IPS DF 6.9 (cell line): Measurements from ENCODE around the gene C5AR2.
"Not testable (repeated sequence)": the region's sequence is repeated elsewhere in the genome, so short reads cannot be mapped to it uniquely, and the experiment has no call there.

Experiments used
- DNase-seq: peaks from one replicate; pipeline ENCODE4 v3.0.0-alpha.2; 2013; ENCODE audit warnings: low read depth, low spot score
- H3K27ac ChIP-seq: one replicate; pipeline ENCODE4 v1.5.1; 2013; ENCODE audit warnings: low read length, control low read depth
- H3K27me3 ChIP-seq: 2 replicates; pipeline ENCODE4 v1.6.1; 2013; ENCODE audit warnings: mild to moderate bottlenecking, low read length; ENCODE audit not compliant: control insufficient read depth, insufficient read depth
- H3K36me3 ChIP-seq: 2 replicates; pipeline ENCODE4 v1.6.1; 2013; ENCODE audit warnings: low read length; ENCODE audit not compliant: control insufficient read depth, insufficient read depth
- H3K4me1 ChIP-seq: 2 replicates; pipeline ENCODE4 v1.6.1; 2013; ENCODE audit warnings: low read length; ENCODE audit not compliant: control insufficient read depth, insufficient read depth
- H3K4me3 ChIP-seq: 2 replicates; pipeline ENCODE4 v1.5.1; 2013; ENCODE audit warnings: mild to moderate bottlenecking, low read length
- H3K9me3 ChIP-seq: 2 replicates; pipeline ENCODE4 v1.6.1; 2013; ENCODE audit warnings: low read length, inconsistent platforms; ENCODE audit not compliant: control insufficient read depth, insufficient read depth
- WGBS: extraction: QIAGEN DNeasy Blood & Tissue Kit; methylation state at CpG from one replicate; pipeline ENCODE4 v1.1.7; 2013; ENCODE audit warnings: mixed read lengths, missing lambda C conversion rate; ENCODE audit not compliant: insufficient read length, insufficient coverage; 5-methylcytosine and 5-hydroxymethylcytosine counted together

The C5AR2 gene

DNA sequence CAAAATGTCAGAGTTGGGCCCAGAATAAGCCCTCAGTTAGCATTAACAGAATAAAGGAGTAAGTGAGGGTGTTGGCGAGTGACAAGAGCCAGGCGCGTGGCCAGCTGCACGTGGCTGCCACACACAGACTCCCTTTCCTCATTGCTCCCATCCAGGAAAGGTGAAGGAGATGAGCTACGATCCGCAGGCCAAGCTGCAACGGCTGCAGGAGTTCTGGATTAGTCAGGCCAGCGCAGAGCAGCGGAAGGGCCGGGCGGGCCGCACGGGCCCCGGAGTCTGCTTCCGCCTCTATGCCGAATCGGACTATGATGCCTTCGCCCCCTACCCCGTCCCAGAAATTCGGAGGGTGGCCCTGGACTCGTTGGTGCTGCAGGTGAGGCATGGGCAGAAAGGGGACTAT, 30.3 kb downstream of the C5AR2 start:
- H3K27ac ChIP-seq, result no peak overlapping the region
- H3K27me3 ChIP-seq, result no peaks in the 10 kb centered on the region
- peaks cover 43% of the 10 kb centered on the region for H3K36me3 ChIP-seq
- H3K9me3 ChIP-seq, result no peaks in the 10 kb centered on the region
- H3K4me1 ChIP-seq, result no peaks in the 10 kb centered on the region
- H3K4me3 ChIP-seq, result no peak overlapping the region
- no CpG with 5 or more reads among the region's 21 CpGs for WGBS
- no peak for DNase-seq

DNA sequence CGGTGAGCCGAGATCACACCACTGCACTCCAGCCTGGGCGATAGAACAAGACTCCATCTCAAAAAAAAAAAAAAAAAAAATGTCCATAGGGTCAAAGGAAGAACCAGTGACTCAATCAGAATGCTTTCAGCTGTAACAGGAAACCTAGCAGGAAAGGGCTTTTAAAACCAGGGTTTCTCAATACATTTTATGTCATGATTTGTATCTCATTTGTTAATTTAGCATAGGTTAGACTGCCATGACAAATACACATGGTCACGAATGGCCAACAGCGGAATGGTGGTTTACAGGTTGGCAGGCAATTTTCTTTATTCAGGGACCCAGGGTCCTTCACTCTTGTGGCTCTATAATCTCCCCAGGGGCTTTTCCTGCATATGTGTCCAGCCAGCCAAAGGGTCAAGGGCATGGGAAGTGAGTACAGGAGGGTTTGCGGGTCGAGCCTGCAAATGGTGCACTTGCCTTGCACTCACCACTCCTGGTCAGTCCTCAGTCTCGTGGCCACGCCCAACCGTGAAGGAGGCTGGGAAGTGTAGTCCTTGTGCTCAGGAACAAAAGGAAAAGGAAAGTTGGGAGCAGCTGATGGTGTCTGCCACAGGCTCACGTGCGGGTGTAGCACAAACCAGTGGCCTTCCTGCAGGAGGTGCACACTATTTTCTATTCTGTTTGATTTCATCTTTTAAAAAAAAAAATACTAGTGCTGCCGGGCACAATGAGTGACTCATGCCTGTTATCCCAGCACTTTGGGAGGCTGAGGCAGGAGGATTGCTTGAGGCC, 32.0 kb downstream of the C5AR2 start:
- no peaks in the 10 kb centered on the region for H3K9me3 ChIP-seq
- no peaks in the 10 kb centered on the region for H3K27me3 ChIP-seq
- H3K27ac ChIP-seq, result no peak overlapping the region
- H3K4me3 ChIP-seq, result no peak overlapping the region
- no peaks in the 10 kb centered on the region for H3K4me1 ChIP-seq
- DNase-seq, result no peak
- H3K36me3 ChIP-seq, result peaks cover 30% of the 10 kb centered on the region; the same call in 1 of the 2 replicates
- no CpG with 5 or more reads among the region's 13 CpGs for WGBS

DNA sequence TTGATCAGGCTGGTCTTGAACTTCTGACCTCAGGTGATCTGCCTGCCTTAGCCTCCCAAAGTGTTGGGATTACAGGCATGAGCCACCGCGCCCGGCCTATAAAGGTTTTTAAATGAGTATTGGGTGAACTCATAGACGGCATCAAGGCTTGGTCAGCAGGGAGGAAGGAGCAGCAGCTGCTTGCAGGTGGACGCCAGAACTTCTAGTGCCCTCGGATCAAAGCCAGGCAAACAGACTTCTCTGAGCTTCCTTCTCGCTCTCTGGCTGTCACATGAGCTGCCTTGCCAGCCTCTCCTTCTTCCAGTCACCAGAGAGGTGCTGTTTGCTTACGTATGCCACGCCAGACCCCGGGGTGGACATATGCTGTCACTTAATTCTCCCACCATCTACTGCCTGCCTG, 33.5 kb downstream of the C5AR2 start:
- no CpG with 5 or more reads among the region's 10 CpGs for WGBS
- H3K27me3 ChIP-seq, DNase-seq, H3K4me1 ChIP-seq, H3K27ac ChIP-seq, H3K4me3 ChIP-seq, H3K9me3 ChIP-seq: not testable (repeated sequence)
- H3K36me3 ChIP-seq, result peaks cover 36% of the 10 kb centered on the region

- no peak overlapping the region for H3K27ac ChIP-seq
- no peaks in the 10 kb centered on the region for H3K9me3 ChIP-seq
- H3K4me1 ChIP-seq, result no peaks in the 10 kb centered on the region
- H3K4me3 ChIP-seq, result no peak overlapping the region
- DNase-seq, result no peak
- H3K27me3 ChIP-seq, result no peaks in the 10 kb centered on the region
- H3K36me3 ChIP-seq, result peaks cover 51% of the 10 kb centered on the region
- WGBS, result no CpG with 5 or more reads among the region's 10 CpGs
These were observed 38.2 kb downstream of the C5AR2 start for GRCh38 chr19:47370045-47370611.

DNA sequence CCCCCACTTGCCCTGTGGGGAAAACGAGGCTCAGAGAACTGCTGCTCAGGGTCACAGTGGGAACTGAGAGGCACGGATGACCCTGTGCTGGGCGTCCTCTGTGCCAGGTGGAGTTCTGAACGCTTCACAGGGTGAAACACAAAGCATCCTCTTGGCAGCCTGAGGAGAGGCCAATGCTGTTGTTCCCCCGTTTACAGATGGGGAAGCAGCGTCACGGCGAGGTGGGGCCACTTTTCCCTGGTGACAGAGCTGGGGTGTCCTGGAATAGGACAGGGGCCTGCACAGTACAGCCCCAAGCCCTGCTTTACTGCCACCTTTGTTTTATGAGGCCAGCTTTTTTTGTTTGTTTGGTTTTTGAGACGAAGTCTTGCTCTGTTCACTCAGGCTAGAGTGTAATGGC, 39.3 kb downstream of the C5AR2 start:
- Histone ChIP-seq H3K27me3 (no peaks in the 10 kb centered on the region), H3K36me3 (peaks cover 57% of the 10 kb centered on the region), H3K27ac (no peak overlapping the region), H3K4me3 (no peak overlapping the region), H3K4me1 (no peaks in the 10 kb centered on the region), H3K9me3 (no peaks in the 10 kb centered on the region)
- DNase-seq, result no peak
- WGBS, result no CpG with 5 or more reads among the region's 9 CpGs

- H3K36me3 ChIP-seq, result peaks cover 70% of the 10 kb centered on the region
- DNase-seq, result no peak
- H3K4me3 ChIP-seq, result no peak overlapping the region
- H3K27me3 ChIP-seq, result no peaks in the 10 kb centered on the region
- H3K27ac ChIP-seq, result no peak overlapping the region
- WGBS, result no CpG with 5 or more reads among the region's 22 CpGs
- H3K4me1 ChIP-seq, result no peaks in the 10 kb centered on the region
- no peaks in the 10 kb centered on the region for H3K9me3 ChIP-seq
These were observed 40.6 kb downstream of the C5AR2 start for GRCh38 chr19:47372603-47373002.

DNA sequence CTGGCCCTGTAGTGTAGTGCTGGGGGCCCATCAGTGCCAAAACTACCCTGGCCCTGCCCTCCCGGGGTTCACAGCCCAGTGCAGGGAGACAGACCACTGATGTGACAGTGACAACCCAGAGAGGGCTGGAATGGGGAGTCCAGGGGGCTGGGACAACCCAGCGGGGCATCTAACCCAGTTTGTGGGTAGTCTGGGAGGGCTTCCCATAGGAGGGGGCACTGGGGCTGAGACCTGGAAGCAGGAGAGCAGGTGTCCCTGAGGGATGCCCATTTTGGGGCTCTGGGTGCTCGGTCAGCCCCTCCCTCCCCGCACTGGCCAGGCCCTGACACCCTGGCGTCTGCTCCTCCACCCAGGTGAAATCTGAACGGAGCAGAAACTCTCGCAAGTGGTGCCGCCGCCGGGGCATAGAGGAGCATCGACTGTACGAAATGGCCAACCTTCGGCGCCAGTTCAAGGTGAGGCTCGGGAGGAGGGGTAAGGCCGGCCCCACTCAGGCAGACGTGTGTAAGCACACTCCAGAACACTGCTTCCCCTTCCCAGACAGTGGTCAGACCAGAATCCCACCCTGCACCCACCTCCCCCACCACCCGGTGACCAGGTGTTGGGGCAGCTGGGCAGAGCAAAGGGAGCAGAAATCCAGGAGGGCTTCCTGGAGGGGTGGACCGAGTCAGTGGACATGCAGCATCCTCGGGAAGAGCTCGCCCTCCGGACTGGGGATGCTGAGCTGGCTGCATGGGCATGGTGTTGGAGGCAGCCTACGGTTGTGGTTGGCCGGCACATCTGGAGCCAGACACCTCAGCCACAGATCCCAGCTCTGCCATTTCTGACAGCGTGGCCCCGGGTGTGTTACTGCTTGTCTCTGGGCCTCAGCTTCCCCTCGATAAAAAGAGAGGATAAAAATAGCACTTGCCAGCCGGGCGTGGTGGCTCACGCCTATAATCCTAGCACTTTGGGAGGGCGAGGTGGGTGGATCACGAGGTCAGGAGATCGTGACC, 41.6 kb downstream of the C5AR2 start:
- no CpG with 5 or more reads among the region's 33 CpGs for WGBS
- DNase-seq, result no peak
- H3K9me3 ChIP-seq, result no peaks in the 10 kb centered on the region
- no peak overlapping the region for H3K27ac ChIP-seq
- H3K4me3 ChIP-seq, result no peak overlapping the region
- peaks cover 74% of the 10 kb centered on the region for H3K36me3 ChIP-seq
- H3K4me1 ChIP-seq, result no peaks in the 10 kb centered on the region
- no peaks in the 10 kb centered on the region for H3K27me3 ChIP-seq

DNA sequence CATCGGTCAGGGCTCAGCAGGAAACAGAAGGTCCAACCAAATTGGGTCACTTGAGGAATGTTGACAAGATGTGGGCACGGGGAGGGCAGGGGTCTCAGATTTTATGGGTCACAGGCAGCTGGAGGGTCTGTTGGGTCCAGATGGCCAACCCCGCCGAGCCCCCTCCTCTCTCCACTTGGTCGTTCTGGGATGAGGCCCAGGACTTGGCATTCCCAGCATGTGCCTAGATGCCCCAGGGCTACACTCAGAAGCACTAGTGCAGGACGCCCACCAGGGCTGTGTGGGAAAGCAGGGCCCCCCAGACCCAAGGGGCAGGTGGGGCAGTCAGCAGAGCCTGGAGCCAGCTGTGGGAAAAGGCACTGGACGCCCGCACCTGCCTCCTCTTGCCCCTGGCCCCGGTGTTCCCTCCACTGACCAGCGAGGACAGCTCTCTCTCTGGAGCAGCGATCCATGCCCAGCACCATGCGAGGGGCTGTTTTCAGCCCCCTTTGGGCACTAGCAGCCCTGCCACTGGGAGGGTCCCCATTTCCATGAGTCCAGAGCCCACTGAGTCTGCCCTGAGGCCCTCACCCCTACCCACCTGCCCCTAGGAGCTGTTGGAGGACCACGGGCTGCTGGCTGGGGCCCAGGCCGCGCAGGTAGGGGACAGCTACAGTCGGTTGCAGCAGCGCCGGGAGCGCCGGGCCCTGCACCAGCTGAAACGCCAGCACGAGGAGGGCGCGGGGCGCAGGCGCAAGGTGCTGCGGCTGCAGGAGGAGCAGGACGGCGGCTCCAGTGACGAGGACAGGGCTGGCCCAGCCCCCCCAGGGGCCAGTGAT, 43.1 kb downstream of the C5AR2 start:
- H3K27me3 ChIP-seq, result no peaks in the 10 kb centered on the region
- H3K36me3 ChIP-seq, result peaks cover 73% of the 10 kb centered on the region
- H3K4me1 ChIP-seq, result no peaks in the 10 kb centered on the region
- H3K9me3 ChIP-seq, result no peaks in the 10 kb centered on the region
- H3K27ac ChIP-seq, result no peak overlapping the region
- H3K4me3 ChIP-seq, result no peak overlapping the region
- no peak for DNase-seq
- no CpG with 5 or more reads among the region's 30 CpGs for whole genome bisulfite sequencing

DNA sequence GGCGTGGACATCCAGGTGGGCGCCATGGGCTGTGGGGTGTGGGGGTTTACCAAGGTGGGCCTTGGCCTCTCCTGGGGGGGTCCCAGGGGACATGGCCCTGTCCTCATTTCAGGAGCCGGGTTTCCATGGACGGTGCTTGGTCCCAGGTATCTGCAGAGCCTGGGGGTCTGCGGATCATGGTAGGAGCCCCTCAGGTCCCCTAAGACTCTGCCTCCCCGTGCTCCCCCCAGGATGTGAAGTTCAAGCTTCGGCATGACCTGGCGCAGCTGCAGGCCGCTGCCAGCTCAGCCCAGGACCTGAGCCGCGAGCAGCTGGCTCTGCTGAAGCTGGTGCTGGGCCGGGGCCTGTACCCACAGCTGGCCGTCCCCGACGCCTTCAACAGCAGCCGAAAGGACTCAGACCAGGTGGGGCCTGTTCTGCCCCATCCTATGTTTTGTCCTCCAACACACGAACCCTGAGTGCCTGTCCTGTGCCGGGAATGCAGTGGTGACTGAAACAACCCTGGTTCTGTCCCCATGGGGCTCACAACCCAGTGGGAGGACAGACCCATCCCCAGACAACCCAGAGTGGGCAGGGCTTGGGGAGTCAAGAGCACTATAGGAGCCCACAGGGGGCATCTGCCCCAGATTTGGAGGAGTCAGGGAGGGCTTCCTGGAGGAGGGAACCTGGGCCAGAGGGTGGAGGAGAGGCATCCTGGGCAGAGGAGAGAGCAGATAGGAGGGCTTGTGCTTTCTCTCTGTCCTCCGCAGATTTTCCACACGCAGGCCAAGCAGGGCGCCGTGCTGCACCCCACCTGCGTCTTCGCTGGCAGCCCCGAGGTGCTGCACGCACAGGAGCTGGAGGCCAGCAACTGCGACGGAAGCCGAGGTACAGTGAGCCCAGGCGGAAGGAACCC, 44.0 kb downstream of the C5AR2 start:
- no CpG with 5 or more reads among the region's 30 CpGs for WGBS
- Histone ChIP-seq H3K4me1 (no peaks in the 10 kb centered on the region), H3K9me3 (no peaks in the 10 kb centered on the region), H3K4me3 (no peak overlapping the region), H3K27ac (no peak overlapping the region), H3K36me3 (peaks cover 76% of the 10 kb centered on the region), H3K27me3 (no peaks in the 10 kb centered on the region)
- no peak for DNase-seq
